MM.1S (cell line): ENCODE data around the gene HDAC9.
A peak's percentile ranks its signal among the peaks of the same experiment; 100 is the strongest.

Source experiments
- DNase-seq: peaks from one replicate; pipeline ENCODE4 v3.0.0-alpha.2; 2015
- H2AFZ ChIP-seq: fragments of 300-600 bp; sonication (generic); 2 replicates; pipeline ENCODE4 v1.6.0; 2016; ENCODE audit warnings: antibody characterized with exemption, low read length
- H3F3A ChIP-seq: fragments of 300-600 bp; sonication (generic); 2 replicates; pipeline ENCODE4 v1.6.1; 2016; ENCODE audit warnings: mild to moderate bottlenecking, antibody characterized with exemption, low read length, moderate library complexity, mixed read lengths; ENCODE audit not compliant: insufficient read depth
- H3K27ac ChIP-seq: fragments of 300-600 bp; sonication (generic); 2 replicates; pipeline ENCODE4 v1.5.1; 2016; ENCODE audit warnings: mild to moderate bottlenecking, low read length
- H3K27me3 ChIP-seq: fragments of 300-600 bp; sonication (generic); replicated peaks from 2 replicates; pipeline ENCODE4 v1.6.0; 2016; ENCODE audit warnings: low read length; ENCODE audit not compliant: insufficient read depth
- H3K36me3 ChIP-seq: fragments of 300-600 bp; sonication (generic); replicated peaks from 2 replicates; pipeline ENCODE4 v1.6.1; 2016; ENCODE audit warnings: mild to moderate bottlenecking, low read length, mixed read lengths; ENCODE audit not compliant: insufficient read depth
- H3K4me1 ChIP-seq: fragments of 300-600 bp; sonication (generic); 2 replicates; pipeline ENCODE4 v1.6.1; 2016; ENCODE audit warnings: low read length, mixed read lengths
- H3K4me2 ChIP-seq: fragments of 300-600 bp; sonication (generic); 2 replicates; pipeline ENCODE4 v1.6.0; 2016; ENCODE audit warnings: low read depth, low read length
- H3K4me3 ChIP-seq: fragments of 300-600 bp; sonication (generic); 2 replicates; pipeline ENCODE4 v1.5.1; 2016; ENCODE audit warnings: low read length, mixed read lengths
- H3K79me2 ChIP-seq: fragments of 300-600 bp; sonication (generic); 2 replicates; pipeline ENCODE4 v1.6.1; 2016; ENCODE audit warnings: mixed run types, low read length, mixed read lengths
- H3K9ac ChIP-seq: fragments of 300-600 bp; sonication (generic); 2 replicates; pipeline ENCODE4 v1.6.1; 2016; ENCODE audit warnings: low read length, mixed read lengths
- H3K9me2 ChIP-seq: fragments of 300-600 bp; sonication (generic); replicated peaks from 2 replicates; pipeline ENCODE4 v1.6.1; 2016; ENCODE audit warnings: mild to moderate bottlenecking, low read length, mixed read lengths; ENCODE audit not compliant: insufficient read depth
- H3K9me3 ChIP-seq: fragments of 300-600 bp; sonication (generic); replicated peaks from 2 replicates; pipeline ENCODE4 v1.6.1; 2016; ENCODE audit warnings: mild to moderate bottlenecking, low read length, mixed read lengths; ENCODE audit not compliant: insufficient read depth
- H4K20me1 ChIP-seq: fragments of 300-600 bp; sonication (generic); 2 replicates; pipeline ENCODE4 v1.6.1; 2016; ENCODE audit warnings: mild to moderate bottlenecking, low read length, moderate library complexity, mixed read lengths; ENCODE audit not compliant: insufficient read depth
- CTCF ChIP-seq: fragments of 300-600 bp; sonication (generic); IDR thresholded peaks from 2 replicates; pipeline ENCODE4 v1.5.1; 2016; ENCODE audit warnings: antibody characterized with exemption, low read length, mixed read lengths
- EZH2 ChIP-seq: fragments of 300-600 bp; sonication (generic); optimal IDR thresholded peaks from 2 replicates; pipeline ENCODE3; 2017; ENCODE audit warnings: low read depth, mild to moderate bottlenecking, antibody characterized with exemption, low read length, mixed read lengths
- EZH2phosphoT487 ChIP-seq: fragments of 300-600 bp; sonication (generic); IDR thresholded peaks from 2 replicates; pipeline ENCODE4 v1.6.1; 2018; ENCODE audit warnings: antibody characterized with exemption, low read length

The HDAC9 gene

DNA sequence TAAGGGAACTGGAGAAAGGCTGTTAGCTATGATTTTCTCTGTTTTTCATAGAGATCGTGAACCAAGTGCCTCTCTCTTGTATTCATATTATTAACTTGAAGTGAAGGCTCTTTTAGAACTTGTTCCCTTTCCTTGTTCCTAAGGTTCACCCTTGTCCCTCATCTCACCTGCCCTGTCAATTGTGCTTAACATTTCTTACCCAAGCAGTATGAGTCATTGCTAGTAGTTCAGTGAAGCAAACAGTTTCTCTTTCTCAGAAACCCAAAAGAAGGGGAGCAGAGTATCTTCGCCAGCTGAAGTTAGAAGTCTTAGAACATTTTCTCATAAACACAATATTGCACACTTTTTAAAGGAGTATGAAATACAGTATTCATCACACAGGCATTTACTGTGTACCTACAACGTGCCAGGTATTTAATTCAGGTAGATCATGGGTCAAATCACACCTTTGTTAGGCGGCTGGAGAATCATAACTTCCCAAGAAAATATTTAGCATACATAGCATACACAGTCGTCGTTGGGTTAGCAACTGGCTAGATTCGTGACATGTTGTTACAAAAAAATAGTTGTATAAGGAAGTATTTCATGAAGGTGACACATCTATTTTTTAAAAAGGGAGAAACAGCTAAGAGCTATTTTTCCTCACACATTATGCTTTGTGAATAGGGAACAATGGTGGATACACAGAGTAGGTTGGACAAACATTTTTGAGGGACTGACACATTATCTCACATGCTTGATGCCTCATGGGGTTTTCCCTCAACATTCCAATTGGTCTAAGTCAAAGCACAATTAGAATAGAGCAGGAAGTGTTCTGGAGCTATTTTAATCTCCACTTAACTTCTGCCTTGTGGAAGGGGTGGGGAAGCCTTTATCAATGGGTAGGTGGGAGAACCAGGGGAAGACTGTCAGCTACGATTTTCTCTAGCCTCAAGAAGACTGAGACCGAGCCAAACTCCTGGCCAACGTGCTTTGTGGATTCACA, 13.2 kb downstream of the HDAC9 start:
- peak overlapping the region; percentile 43 for H3K4me3 ChIP-seq

DNA sequence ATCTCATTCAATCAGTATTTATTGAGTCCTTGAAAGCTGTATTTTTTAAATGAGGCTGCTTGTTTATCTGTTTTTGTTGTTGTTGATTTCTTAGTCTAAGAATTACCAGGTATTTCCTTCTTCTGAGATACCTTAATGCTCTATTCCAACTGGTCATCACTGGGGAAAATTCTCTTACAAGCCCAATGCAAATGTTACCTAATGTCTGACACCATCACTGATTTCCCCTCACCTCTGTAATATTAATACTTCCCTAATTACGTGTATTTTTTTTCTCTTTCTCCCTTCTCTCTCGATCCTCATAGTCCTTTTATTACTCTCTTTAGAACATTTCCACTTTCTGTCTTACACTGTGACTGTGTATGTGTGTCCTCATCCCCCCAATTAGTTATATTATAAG, 13.9 kb downstream of the HDAC9 start:
- no peaks in the 10 kb centered on the region for H3K36me3 ChIP-seq
- TF ChIP-seq EZH2 (no peak), EZH2phosphoT487 (no peak), CTCF (no peak)
- H2AFZ ChIP-seq, result no peak overlapping the region
- no peaks in the 10 kb centered on the region for H4K20me1 ChIP-seq
- H3K27me3 ChIP-seq, result no peaks in the 10 kb centered on the region
- H3K9me3 ChIP-seq, result no peaks in the 10 kb centered on the region
- H3F3A ChIP-seq, result peaks cover 35% of the 10 kb centered on the region
- peaks cover 86% of the 10 kb centered on the region for H3K79me2 ChIP-seq
- no peaks in the 10 kb centered on the region for H3K9me2 ChIP-seq
- H3K4me1 ChIP-seq, result peaks cover 40% of the 10 kb centered on the region
- peak overlapping the region; percentile 77; the same call in 1 of the 2 replicates for H3K27ac ChIP-seq
- H3K4me3 ChIP-seq, result peak overlapping the region; percentile 43; the same call in 1 of the 2 replicates
- DNase-seq, result no peak
- H3K4me2 ChIP-seq, result peak overlapping the region; percentile 60; the same call in 1 of the 2 replicates
- H3K9ac ChIP-seq, result peak overlapping the region; percentile 43; the same call in 1 of the 2 replicates

More for the DNA sequence above, 13.2 kb downstream of the HDAC9 start:
- DNase-seq, result peak; percentile 59
- Histone ChIP-seq H3K79me2 (peaks cover 86% of the 10 kb centered on the region), H3K4me1 (peaks cover 44% of the 10 kb centered on the region), H3K27me3 (no peaks in the 10 kb centered on the region), H3K36me3 (no peaks in the 10 kb centered on the region), H3K27ac (peak overlapping the region; percentile 77), H2AFZ (no peak overlapping the region), H4K20me1 (no peaks in the 10 kb centered on the region), H3K9me2 (no peaks in the 10 kb centered on the region), H3K9ac (peak overlapping the region; percentile 43; the same call in 1 of the 2 replicates), H3K4me2 (peak overlapping the region; percentile 60), H3K9me3 (no peaks in the 10 kb centered on the region), H3F3A (peaks cover 35% of the 10 kb centered on the region)
- TF ChIP-seq CTCF, result no peak

GRCh38 chr7:18511351-18512140, 16.0 kb downstream of the HDAC9 start:
- Histone ChIP-seq H3K4me3 (no peak overlapping the region), H3K4me2 (no peak overlapping the region), H3K9ac (no peak overlapping the region), H3K36me3 (no peaks in the 10 kb centered on the region), H3K4me1 (peaks cover 24% of the 10 kb centered on the region), H3K27ac (no peak overlapping the region), H3F3A (peaks cover 16% of the 10 kb centered on the region), H4K20me1 (no peaks in the 10 kb centered on the region), H2AFZ (no peak overlapping the region), H3K27me3 (no peaks in the 10 kb centered on the region), H3K9me2 (no peaks in the 10 kb centered on the region), H3K79me2 (peaks cover 92% of the 10 kb centered on the region), H3K9me3 (no peaks in the 10 kb centered on the region)
- no peak for DNase-seq
- TF ChIP-seq EZH2 (no peak), EZH2phosphoT487 (no peak), CTCF (no peak)
